Muscle layer of colon (tissue), 2 donors: Measurements from ENCODE around the gene TWIST2.

Experiments
- H3K27ac ChIP-seq: one replicate; pipeline ENCODE4 v1.7.0; 2013; ENCODE audit warnings: low read depth, mild to moderate bottlenecking, low read length, moderate library complexity
- H3K27me3 ChIP-seq, 2 donors: one replicate each; pipeline ENCODE4 v1.7.0; 2013; ENCODE audit warnings: low read length in 2 of 2, mild to moderate bottlenecking in 2 of 2; ENCODE audit not compliant: insufficient read depth in 2 of 2, control insufficient read depth in 1 of 2
- H3K36me3 ChIP-seq: one replicate; pipeline ENCODE4 v1.7.0; 2013; ENCODE audit warnings: mild to moderate bottlenecking, low read length; ENCODE audit not compliant: insufficient read depth
- H3K4me1 ChIP-seq: one replicate; pipeline ENCODE4 v1.7.0; 2013; ENCODE audit warnings: mild to moderate bottlenecking, low read length; ENCODE audit not compliant: insufficient read depth
- H3K4me3 ChIP-seq, 2 donors: one replicate each; pipeline ENCODE4 v1.7.0; 2013; ENCODE audit warnings: low read length in 2 of 2, low read depth in 1 of 2, mild to moderate bottlenecking in 1 of 2, moderate library complexity in 1 of 2
- H3K9ac ChIP-seq: one replicate; pipeline ENCODE4 v1.7.0; 2013; ENCODE audit warnings: low read length
- H3K9me3 ChIP-seq: one replicate; pipeline ENCODE4 v1.7.0; 2013; ENCODE audit warnings: mild to moderate bottlenecking, low read length
- donor health status: abdominal sarcoma.
- donor health status: Adenocarcinoma of cecum.

The TWIST2 gene

GRCh38 chr2:238912916-238913875 lies 65.3 kb downstream of the TWIST2 start:
- no peak overlapping the region for H3K4me3 ChIP-seq
- no peaks in the 10 kb centered on the region for H3K27me3 ChIP-seq

GRCh38 chr2:238913931-238914647 lies 66.2 kb downstream of the TWIST2 start:
- no peak overlapping the region for H3K27ac ChIP-seq
- H3K27me3 ChIP-seq: no peaks in the 10 kb centered on the region
- H3K4me1 ChIP-seq: peaks cover 1% of the 10 kb centered on the region
- H3K9ac ChIP-seq: no peak overlapping the region
- no peaks in the 10 kb centered on the region for H3K9me3 ChIP-seq
- H3K4me3 ChIP-seq: no peak overlapping the region
- peaks cover 7% of the 10 kb centered on the region for H3K36me3 ChIP-seq

More at GRCh38 chr2:238912916-238913875, 65.3 kb downstream of the TWIST2 start:
- no peak overlapping the region for H3K9ac ChIP-seq
- H3K36me3 ChIP-seq: peaks cover 7% of the 10 kb centered on the region
- no peak overlapping the region for H3K27ac ChIP-seq
- H3K4me1 ChIP-seq: peaks cover 7% of the 10 kb centered on the region
- no peaks in the 10 kb centered on the region for H3K9me3 ChIP-seq

- Histone ChIP-seq H3K27me3 (no peaks in the 10 kb centered on the region), H3K9me3 (no peaks in the 10 kb centered on the region), H3K4me1 (no peaks in the 10 kb centered on the region), H3K27ac (no peak overlapping the region), H3K9ac (no peak overlapping the region), H3K4me3 (no peak overlapping the region), H3K36me3 (peaks cover 7% of the 10 kb centered on the region)
These were observed 66.7 kb downstream of the TWIST2 start for GRCh38 chr2:238914648-238915015.

GRCh38 chr2:238915196-238915595 lies 67.3 kb downstream of the TWIST2 start:
- H3K9ac ChIP-seq: no peak overlapping the region
- no peaks in the 10 kb centered on the region for H3K27me3 ChIP-seq
- peaks cover 7% of the 10 kb centered on the region for H3K36me3 ChIP-seq
- H3K9me3 ChIP-seq: no peaks in the 10 kb centered on the region
- H3K4me3 ChIP-seq: no peak overlapping the region
- no peaks in the 10 kb centered on the region for H3K4me1 ChIP-seq
- no peak overlapping the region for H3K27ac ChIP-seq

GRCh38 chr2:238915596-238915995 lies 67.7 kb downstream of the TWIST2 start:
- peaks cover 7% of the 10 kb centered on the region for H3K36me3 ChIP-seq
- no peak overlapping the region for H3K9ac ChIP-seq
- no peak overlapping the region for H3K4me3 ChIP-seq
- H3K4me1 ChIP-seq: no peaks in the 10 kb centered on the region
- H3K27me3 ChIP-seq: no peaks in the 10 kb centered on the region
- no peak overlapping the region for H3K27ac ChIP-seq
- no peaks in the 10 kb centered on the region for H3K9me3 ChIP-seq

- Histone ChIP-seq H3K9me3 (no peaks in the 10 kb centered on the region), H3K4me1 (no peaks in the 10 kb centered on the region), H3K27ac (no peak overlapping the region), H3K9ac (no peak overlapping the region), H3K4me3 (no peak overlapping the region), H3K36me3 (peaks cover 6% of the 10 kb centered on the region), H3K27me3 (no peaks in the 10 kb centered on the region)
These were observed 68.4 kb downstream of the TWIST2 start for GRCh38 chr2:238916176-238916874.

- no peak overlapping the region for H3K27ac ChIP-seq
- no peaks in the 10 kb centered on the region for H3K27me3 ChIP-seq
- H3K9ac ChIP-seq: no peak overlapping the region
These were observed 69.1 kb downstream of the TWIST2 start for GRCh38 chr2:238916875-238917590.

GRCh38 chr2:238919307-238919706 lies 71.4 kb downstream of the TWIST2 start:
- Histone ChIP-seq H3K9me3 (no peaks in the 10 kb centered on the region), H3K27me3 (no peaks in the 10 kb centered on the region), H3K9ac (no peak overlapping the region), H3K4me3 (no peak overlapping the region), H3K27ac (no peak overlapping the region), H3K4me1 (no peaks in the 10 kb centered on the region), H3K36me3 (no peaks in the 10 kb centered on the region)

More at GRCh38 chr2:238916875-238917590, 69.1 kb downstream of the TWIST2 start:
- Histone ChIP-seq H3K36me3 (no peaks in the 10 kb centered on the region), H3K4me1 (no peaks in the 10 kb centered on the region), H3K4me3 (no peak overlapping the region), H3K9me3 (no peaks in the 10 kb centered on the region)

GRCh38 chr2:238920053-238920452 lies 72.2 kb downstream of the TWIST2 start:
- Histone ChIP-seq H3K4me1 (no peaks in the 10 kb centered on the region), H3K4me3 (no peak overlapping the region), H3K9me3 (no peaks in the 10 kb centered on the region), H3K36me3 (no peaks in the 10 kb centered on the region), H3K27ac (no peak overlapping the region), H3K9ac (no peak overlapping the region), H3K27me3 (no peaks in the 10 kb centered on the region)

- Histone ChIP-seq H3K4me1 (no peaks in the 10 kb centered on the region), H3K27me3 (no peaks in the 10 kb centered on the region), H3K36me3 (no peaks in the 10 kb centered on the region), H3K9ac (no peak overlapping the region), H3K4me3 (no peak overlapping the region), H3K9me3 (no peaks in the 10 kb centered on the region), H3K27ac (no peak overlapping the region)
These were observed 72.7 kb downstream of the TWIST2 start for GRCh38 chr2:238920601-238921001.

GRCh38 chr2:238921259-238921658 lies 73.4 kb downstream of the TWIST2 start:
- H3K9ac ChIP-seq: no peak overlapping the region

More at GRCh38 chr2:238921259-238921658, 73.4 kb downstream of the TWIST2 start:
- Histone ChIP-seq H3K27me3 (no peaks in the 10 kb centered on the region), H3K27ac (no peak overlapping the region), H3K4me1 (no peaks in the 10 kb centered on the region), H3K9me3 (no peaks in the 10 kb centered on the region), H3K4me3 (no peak overlapping the region), H3K36me3 (no peaks in the 10 kb centered on the region)
